ENCODE measurements around the gene PIGV. TPM values are rescaled to one million over a fixed set of nuclear protein-coding genes. Genes with fewer than 3 reads are reported as not detected.

Gene PIGV
- 9.9 and 11.9 TPM in 2 replicates for total RNA-seq (2022)
- Bru-seq, nascent RNA = percentile 56 among the genes with signal in this experiment
- BruChase-seq, experiment 1, labeled RNA remaining after a 6-hour chase = percentile 61 among the genes with signal in this experiment
- BruChase-seq, experiment 2, labeled RNA remaining after a 2-hour chase = percentile 59 among the genes with signal in this experiment
- long read RNA-seq, partial matches to known transcripts = 0 of 17 reads
- long read RNA-seq, other reads (novel, unspliced or antisense) = 13 of 17 reads

DNA sequence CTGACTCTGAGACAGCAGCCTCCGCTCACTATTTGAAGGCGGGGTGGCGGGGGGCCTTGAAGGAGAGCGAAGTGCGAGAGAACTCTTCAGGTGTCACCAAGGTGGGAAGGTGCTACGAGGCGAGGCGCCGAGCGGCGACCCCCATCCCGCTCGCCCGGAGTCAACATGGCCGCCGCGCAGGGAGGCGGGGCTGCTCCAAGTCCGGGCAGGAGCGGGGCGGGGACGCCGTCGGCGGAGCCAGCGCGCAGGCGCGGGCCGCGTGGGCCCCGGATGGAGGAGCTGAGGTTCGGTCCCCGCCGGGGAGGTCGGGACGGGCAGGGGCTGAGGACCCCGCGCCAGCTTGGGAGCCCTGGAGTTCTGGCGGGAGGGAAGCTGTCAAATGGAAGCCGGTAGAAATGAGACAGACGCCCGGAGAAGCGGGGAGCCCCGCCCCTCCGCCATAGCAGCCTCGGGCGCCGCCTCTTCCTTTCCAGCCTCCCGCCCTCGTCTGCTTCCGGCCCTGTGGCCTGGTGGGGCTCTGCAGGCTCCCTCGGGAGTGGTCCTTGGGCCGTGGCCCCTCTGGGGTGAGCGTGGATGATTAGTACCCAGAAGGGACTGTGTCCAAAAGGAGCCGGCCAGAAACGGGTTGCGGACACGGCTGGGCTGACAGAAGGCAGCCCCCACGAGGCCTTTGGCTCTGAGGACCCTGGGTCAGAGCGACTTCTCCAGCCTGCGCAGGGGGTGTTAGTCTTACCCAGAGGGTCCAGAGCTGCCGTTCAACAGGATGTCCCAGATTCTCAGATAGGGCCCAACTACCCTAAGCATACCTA is at the start of gene PIGV:
PIGV (plus strand) TSS at position 245 of the 809 bp plus-strand sequence. CDS start 2,866 bp downstream, outside the sequence.
- Mint-ChIP-seq H3K36me3 (ENCODE audit: insufficient read depth, unreplicated experiment) (peaks cover 37% of the 10 kb centered on the region), H3K27ac (ENCODE audit: unreplicated experiment) (peak within 1 kb of the TSS; percentile 93), H3K27me3 (ENCODE audit: unreplicated experiment) (no peaks in the 10 kb centered on the region), H3K9me3 (ENCODE audit: low read depth, unreplicated experiment) (no peaks in the 10 kb centered on the region), H3K4me1 (ENCODE audit: low read depth, unreplicated experiment) (peaks cover 39% of the 10 kb centered on the region), H3K4me3 (ENCODE audit: low read depth, unreplicated experiment) (peak within 1 kb of the TSS; percentile 90)
- DNase-seq = peak; percentile 85
- intact Hi-C loops (cut with micrococcal nuclease; ENCODE audit: unreplicated experiment) = loop anchor here (2.0 kb wide), 1 partner anchor 83 kb away; no protein-coding TSS in a partner anchor
- TF ChIP-seq, protein P1, sequence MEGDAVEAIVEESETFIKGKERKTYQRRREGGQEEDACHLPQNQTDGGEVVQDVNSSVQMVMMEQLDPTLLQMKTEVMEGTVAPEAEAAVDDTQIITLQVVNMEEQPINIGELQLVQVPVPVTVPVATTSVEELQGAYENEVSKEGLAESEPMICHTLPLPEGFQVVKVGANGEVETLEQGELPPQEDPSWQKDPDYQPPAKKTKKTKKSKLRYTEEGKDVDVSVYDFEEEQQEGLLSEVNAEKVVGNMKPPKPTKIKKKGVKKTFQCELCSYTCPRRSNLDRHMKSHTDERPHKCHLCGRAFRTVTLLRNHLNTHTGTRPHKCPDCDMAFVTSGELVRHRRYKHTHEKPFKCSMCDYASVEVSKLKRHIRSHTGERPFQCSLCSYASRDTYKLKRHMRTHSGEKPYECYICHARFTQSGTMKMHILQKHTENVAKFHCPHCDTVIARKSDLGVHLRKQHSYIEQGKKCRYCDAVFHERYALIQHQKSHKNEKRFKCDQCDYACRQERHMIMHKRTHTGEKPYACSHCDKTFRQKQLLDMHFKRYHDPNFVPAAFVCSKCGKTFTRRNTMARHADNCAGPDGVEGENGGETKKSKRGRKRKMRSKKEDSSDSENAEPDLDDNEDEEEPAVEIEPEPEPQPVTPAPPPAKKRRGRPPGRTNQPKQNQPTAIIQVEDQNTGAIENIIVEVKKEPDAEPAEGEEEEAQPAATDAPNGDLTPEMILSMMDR (IDR thresholded peaks at IDR 0.05; ENCODE audit: unreplicated experiment) = no peak
- CTCF ChIA-PET = interaction anchor here (1.3 to 2.6 kb wide), 6 partner anchors 14 to 186 kb away, joined by 3 to 23 read pairs (median 8); no protein-coding TSS in a partner anchor
- TSS peak; percentile 28 for BruUV-seq (replicated peaks)

DNA sequence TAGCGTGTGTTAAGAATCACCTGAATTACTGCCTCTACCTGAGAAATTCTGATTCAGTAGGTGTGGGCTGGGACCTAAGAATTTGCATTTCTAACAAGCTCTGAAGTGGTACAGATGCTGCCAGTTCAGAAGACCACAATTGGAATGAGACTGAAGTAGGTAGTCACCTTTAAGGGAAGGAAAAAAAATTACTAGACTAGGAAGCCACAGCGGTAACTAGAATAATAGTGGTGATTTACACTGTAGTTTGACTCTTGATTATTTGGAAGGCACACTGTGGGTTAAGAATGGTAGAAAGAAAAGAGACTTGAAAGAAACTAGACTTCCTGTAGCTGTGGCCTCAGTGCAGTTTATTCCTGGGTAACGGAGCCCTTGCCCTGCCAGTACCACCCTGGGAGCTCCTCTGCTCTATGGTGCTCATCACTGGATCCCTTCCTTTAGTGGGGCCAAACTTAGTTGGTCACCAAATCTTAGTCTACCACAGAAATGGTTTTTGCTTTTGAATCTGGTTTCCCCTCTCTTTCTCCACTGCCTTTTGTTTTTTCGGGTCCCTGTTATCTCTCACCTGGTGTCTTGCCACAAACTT is 48.3 kb upstream of the PIGV start:
- TF ChIP-seq, protein P1 (IDR thresholded peaks at IDR 0.05; ENCODE audit: unreplicated experiment) = no peak
- H3K36me3 Mint-ChIP-seq (ENCODE audit: insufficient read depth, unreplicated experiment) = peaks cover 22% of the 10 kb centered on the region
- intact Hi-C loops (cut with micrococcal nuclease; ENCODE audit: unreplicated experiment) = no loop called here

DNA sequence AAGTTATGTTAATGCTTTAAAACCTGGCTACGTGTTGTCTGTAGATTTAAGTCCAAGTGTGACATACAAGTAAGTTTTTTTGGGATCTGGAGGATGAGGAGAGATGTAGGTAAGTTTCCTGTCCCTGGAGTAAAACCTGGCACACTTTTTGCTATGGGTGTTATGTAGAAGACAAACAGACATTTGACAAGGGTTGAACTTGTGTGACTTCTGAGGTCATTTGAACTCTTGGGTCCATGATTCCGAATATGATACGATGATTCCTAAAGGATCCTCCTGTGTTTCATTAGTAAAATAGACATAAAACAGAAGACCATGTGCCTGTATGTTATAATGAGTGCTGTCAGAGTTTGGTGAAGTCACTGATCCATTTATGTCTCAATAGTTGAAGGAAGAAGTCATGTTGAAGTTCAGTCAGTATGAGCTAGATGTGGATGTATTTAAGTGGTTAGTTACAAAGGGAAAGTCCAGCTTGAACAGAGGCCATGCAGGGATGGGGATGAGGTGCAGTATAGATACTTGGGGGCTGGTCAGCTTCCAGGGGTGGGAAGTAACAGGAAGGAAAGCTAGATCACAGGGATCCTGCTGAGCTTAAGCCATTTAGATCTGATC is 47.6 kb upstream of the PIGV start:
- Mint-ChIP-seq H3K27me3 (ENCODE audit: unreplicated experiment) (no peaks in the 10 kb centered on the region), H3K9me3 (ENCODE audit: low read depth, unreplicated experiment) (no peaks in the 10 kb centered on the region), H3K4me1 (ENCODE audit: low read depth, unreplicated experiment) (peaks cover 34% of the 10 kb centered on the region), H3K4me3 (ENCODE audit: low read depth, unreplicated experiment) (no peak overlapping the region), H3K36me3 (ENCODE audit: insufficient read depth, unreplicated experiment) (peaks cover 16% of the 10 kb centered on the region), H3K27ac (ENCODE audit: unreplicated experiment) (no peak overlapping the region)
- CTCF ChIA-PET = no interaction called here
- BruUV-seq (replicated peaks) = no TSS peak
- DNase-seq = no peak
- TF ChIP-seq, protein P1 (IDR thresholded peaks at IDR 0.05; ENCODE audit: unreplicated experiment) = no peak
- intact Hi-C loops (cut with micrococcal nuclease; ENCODE audit: unreplicated experiment) = no loop called here

More for the DNA sequence above, 48.3 kb upstream of the PIGV start:
- CTCF ChIA-PET = no interaction called here
- Mint-ChIP-seq H3K27ac (ENCODE audit: unreplicated experiment) (no peak overlapping the region), H3K27me3 (ENCODE audit: unreplicated experiment) (no peaks in the 10 kb centered on the region), H3K4me1 (ENCODE audit: low read depth, unreplicated experiment) (peaks cover 32% of the 10 kb centered on the region), H3K4me3 (ENCODE audit: low read depth, unreplicated experiment) (no peak overlapping the region), H3K9me3 (ENCODE audit: low read depth, unreplicated experiment) (no peaks in the 10 kb centered on the region)
- DNase-seq = no peak
- BruUV-seq (replicated peaks) = no TSS peak

DNA sequence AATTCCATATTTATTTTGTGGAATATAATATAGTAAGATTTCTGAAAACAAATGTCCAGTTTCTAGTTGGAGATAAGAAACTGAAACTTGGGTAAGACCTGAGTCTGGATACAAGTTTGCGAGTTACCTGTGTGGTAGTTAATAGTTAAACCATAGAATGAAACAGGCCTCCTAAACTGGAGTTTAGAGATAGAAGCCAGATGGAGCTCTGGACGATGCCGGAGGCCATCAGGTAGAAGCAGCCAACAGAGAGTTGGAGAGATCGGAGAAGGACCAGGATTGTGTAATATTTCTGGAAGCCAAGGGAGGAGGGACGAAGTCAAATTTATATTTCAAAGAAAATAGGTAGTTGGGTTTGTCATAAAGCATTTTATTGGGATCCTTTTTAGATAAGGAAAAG is 46.8 kb upstream of the PIGV start:
- Mint-ChIP-seq H3K4me3 (ENCODE audit: low read depth, unreplicated experiment) (no peak overlapping the region), H3K27ac (ENCODE audit: unreplicated experiment) (no peak overlapping the region), H3K4me1 (ENCODE audit: low read depth, unreplicated experiment) (peaks cover 34% of the 10 kb centered on the region), H3K36me3 (ENCODE audit: insufficient read depth, unreplicated experiment) (peaks cover 10% of the 10 kb centered on the region), H3K27me3 (ENCODE audit: unreplicated experiment) (no peaks in the 10 kb centered on the region), H3K9me3 (ENCODE audit: low read depth, unreplicated experiment) (no peaks in the 10 kb centered on the region)
- DNase-seq = no peak
- CTCF ChIA-PET = no interaction called here
- intact Hi-C loops (cut with micrococcal nuclease; ENCODE audit: unreplicated experiment) = no loop called here
- no TSS peak for BruUV-seq (replicated peaks)
- TF ChIP-seq, protein P1 (IDR thresholded peaks at IDR 0.05; ENCODE audit: unreplicated experiment) = no peak
